Measurements from ENCODE around the gene OLFML2A. TPM values are rescaled to one million over a fixed set of nuclear protein-coding genes. Genes with fewer than 3 reads are reported as not detected.
A peak's percentile ranks its signal among the peaks of the same experiment; 100 is the strongest.
"Not testable (repeated sequence)": the region's sequence is repeated elsewhere in the genome, so short reads cannot be mapped to it uniquely, and the experiment has no call there.

OLFML2A gene
- polyA plus RNA-seq, 6 donors from 2014 or later, result 0.09 to 0.39 (median 0.16) TPM; not detected in 1

DNA sequence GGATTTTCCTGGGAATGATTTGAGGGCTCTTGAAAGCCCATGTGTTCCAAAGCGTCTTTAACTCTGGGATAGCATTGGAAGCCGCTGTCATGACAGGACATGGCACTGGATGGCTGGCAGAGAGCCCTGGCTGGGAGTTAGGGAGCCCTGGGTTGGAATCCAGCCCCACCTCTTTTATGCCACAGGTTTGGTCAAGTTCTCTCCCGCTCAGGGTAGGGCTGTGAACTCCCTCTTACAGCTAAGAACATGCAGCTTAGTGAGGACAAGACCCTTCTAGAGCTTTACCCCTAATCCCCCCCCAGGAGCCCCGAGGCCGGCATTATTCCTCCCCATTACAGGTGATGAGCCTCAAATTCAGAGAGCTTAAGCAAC, 37.2 kb downstream of the OLFML2A start:
- Mint-ChIP-seq H3K27ac (peak overlapping the region in 1 of 6 donors; percentile 38), H3K9me3 (no peaks in the 10 kb centered on the region), H3K4me3 (no peak overlapping the region), H3K4me1 (no peaks in the 10 kb centered on the region), H3K27me3 (peaks cover 0 to 10% (median 0%) of the 10 kb centered on the region in 3 donors), H3K36me3 (peaks cover 0 to 6% of the 10 kb centered on the region in 2 donors)
- ATAC-seq (ENCODE audit: low read depth in 2 of 2), result no peak
- DNase-seq, result no peak

DNA sequence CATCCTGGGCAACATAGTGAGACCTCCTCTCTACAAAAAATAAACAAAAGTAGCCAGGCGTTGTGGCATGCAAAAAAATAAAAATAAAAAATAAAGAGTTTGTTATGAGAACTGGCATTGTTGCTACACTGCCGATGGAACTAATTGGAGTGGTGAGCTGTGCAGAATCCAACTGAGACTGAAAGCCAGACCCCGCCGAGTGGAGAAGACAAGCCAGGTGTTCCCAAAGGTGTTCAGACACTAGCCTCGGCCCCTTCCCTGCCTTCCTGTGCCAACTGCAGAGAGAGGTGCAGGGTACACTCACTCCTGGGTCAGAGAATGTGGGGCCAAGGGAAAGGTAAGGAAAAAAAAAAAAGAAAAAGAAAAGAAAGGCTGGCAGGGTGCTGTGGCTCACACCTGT, 38.7 kb downstream of the OLFML2A start:
- no peak overlapping the region for H3K4me3 Mint-ChIP-seq
- DNase-seq (no peak), ATAC-seq (ENCODE audit: low read depth in 2 of 2) (no peak)
- peaks cover 0 to 18% (median 0%) of the 10 kb centered on the region in 3 donors for H3K27me3 Mint-ChIP-seq
- H3K9me3 Mint-ChIP-seq, result no peaks in the 10 kb centered on the region
- peaks cover 0 to 5% of the 10 kb centered on the region in 2 donors for H3K36me3 Mint-ChIP-seq
- peak overlapping the region in 1 of 6 donors; percentile 80 for H3K27ac Mint-ChIP-seq
- no peaks in the 10 kb centered on the region for H3K4me1 Mint-ChIP-seq

DNA sequence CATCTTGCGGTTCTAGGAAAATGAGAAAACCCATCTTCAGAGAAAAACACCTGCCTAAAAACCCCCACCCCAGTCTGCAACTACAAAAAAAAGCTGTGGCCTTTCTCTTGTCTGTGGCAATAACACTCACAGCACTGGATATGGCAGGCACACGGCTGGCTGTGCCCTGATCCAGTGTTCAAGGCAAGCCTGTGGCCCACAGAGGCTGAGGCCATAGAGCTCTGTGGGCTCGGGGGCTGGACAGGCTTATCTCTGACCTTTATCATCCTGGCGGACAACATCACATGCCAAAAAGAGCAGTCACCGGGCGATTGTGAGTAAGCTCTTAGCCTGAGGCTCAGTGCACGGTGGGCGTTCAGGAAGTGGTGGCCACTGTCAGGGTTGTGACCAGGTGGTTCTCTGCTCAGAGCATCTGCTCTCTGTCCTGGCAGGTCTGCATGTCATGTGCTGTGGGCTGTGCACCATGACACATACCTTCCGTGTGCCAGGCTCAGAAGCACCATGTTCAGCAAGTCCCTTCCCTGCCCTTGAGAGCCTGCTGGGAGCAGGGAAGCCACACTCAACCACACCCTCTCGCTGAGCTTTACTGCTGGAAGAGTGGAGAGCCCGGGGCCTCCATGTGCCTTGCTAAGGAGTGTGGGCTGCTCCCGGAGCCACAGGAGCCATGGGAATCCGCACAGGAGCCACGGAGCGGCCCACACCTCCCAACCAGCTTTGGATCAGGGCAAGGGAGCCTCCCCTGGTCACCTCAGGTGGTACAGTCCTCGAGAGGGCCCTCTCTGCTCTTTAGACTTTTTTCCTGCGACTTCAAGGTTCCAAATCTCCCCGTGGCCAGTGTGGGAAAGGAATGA, 41.7 kb downstream of the OLFML2A start:
- H3K9me3 Mint-ChIP-seq, result no peaks in the 10 kb centered on the region
- no peaks in the 10 kb centered on the region for H3K4me1 Mint-ChIP-seq
- H3K36me3 Mint-ChIP-seq, result no peaks in the 10 kb centered on the region
- ATAC-seq (ENCODE audit: low read depth in 2 of 2), result no peak
- H3K27ac Mint-ChIP-seq, result no peak overlapping the region
- no peak overlapping the region for H3K4me3 Mint-ChIP-seq
- no peak for DNase-seq
- peaks cover 0 to 23% (median 0%) of the 10 kb centered on the region in 3 donors for H3K27me3 Mint-ChIP-seq

DNA sequence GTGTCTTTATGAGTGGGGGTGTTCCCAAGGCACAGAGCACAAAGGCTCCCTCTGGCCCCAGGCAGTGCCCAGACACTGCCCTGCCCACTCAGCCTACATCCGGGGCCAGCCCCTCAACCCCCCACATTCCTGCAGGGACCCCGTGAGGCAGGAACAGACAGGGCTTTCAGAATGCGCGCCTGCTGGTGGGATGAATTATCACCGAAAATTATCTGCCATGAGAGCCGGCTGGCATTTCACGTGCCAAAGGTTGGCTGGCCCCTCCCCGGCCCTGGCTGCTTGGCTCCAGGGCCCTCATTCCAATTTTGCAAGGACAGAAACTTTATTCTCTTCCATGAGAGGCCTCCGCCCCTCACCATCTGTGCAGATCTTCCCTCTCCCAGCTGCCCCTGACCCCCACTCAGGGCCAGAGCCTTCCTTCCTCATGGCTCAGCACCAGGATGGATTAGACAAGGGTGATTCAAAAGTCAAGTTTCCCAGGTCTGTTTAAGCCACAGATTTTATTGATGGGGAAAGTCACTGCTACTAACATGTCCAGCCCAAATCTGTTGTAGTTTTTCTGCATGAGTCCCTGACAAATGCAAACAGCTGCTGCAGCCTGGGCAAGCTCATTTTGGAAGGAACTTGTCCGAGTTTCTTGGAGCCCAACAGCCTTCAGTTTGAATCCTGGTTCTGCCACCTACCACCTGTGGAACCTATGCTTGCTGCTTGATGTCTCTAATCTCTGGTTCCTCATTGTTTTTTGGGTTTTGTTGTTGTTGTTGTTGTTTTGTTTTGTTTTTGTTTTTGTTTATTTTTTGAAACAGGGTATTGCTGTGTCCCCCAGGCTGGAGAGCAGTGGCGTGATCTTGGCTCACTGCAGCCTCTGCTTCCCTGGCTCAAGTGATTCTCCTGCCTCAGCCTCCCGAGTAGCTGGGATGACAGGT, 44.0 kb downstream of the OLFML2A start:
- no peak for DNase-seq
- H3K4me3 Mint-ChIP-seq, result no peak overlapping the region
- no peak for ATAC-seq (ENCODE audit: low read depth in 2 of 2)
- H3K27me3 Mint-ChIP-seq, result peaks cover 0 to 23% (median 0%) of the 10 kb centered on the region in 3 donors
- no peaks in the 10 kb centered on the region for H3K4me1 Mint-ChIP-seq
- H3K36me3 Mint-ChIP-seq, result no peaks in the 10 kb centered on the region
- no peaks in the 10 kb centered on the region for H3K9me3 Mint-ChIP-seq
- H3K27ac Mint-ChIP-seq, result peak overlapping the region in 1 of 6 donors; percentile 70

- H3K4me1 Mint-ChIP-seq, result peaks cover 4 to 8% (median 5%) of the 10 kb centered on the region in 3 donors
- peaks cover 0 to 5% (median 0%) of the 10 kb centered on the region in 3 donors for H3K27me3 Mint-ChIP-seq
- no peaks in the 10 kb centered on the region for H3K9me3 Mint-ChIP-seq
- DNase-seq (no peak), ATAC-seq (ENCODE audit: low read depth in 2 of 2) (no peak)
- H3K27ac Mint-ChIP-seq, result peak overlapping the region in 1 of 6 donors; percentile 80
- no peaks in the 10 kb centered on the region for H3K36me3 Mint-ChIP-seq
- H3K4me3 Mint-ChIP-seq, result no peak overlapping the region
These were observed 51.8 kb downstream of the OLFML2A start for GRCh38 chr9:124828489-124829333.

DNA sequence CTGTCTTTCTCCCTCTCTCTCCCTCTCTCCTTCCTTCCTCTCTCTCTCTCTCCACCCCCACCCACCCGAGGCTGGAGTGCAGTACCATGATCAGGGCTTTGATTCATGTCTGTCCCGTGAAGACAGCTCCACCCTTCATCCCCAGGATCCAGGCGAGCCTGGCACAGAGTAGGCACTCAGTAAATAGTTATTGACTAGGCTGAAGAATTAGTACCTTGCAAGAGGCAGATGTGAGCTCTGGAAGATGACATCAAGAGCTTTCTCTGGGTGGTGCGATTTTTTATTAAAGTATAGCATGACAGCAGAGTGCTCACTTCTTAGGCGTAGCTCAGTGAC, 52.4 kb downstream of the OLFML2A start:
- Mint-ChIP-seq H3K27ac (no peak overlapping the region), H3K36me3 (no peaks in the 10 kb centered on the region), H3K27me3 (peaks cover 0 to 5% (median 3%) of the 10 kb centered on the region in 3 donors), H3K4me3 (no peak overlapping the region), H3K9me3 (no peaks in the 10 kb centered on the region), H3K4me1 (peaks cover 4 to 8% (median 5%) of the 10 kb centered on the region in 3 donors)
- ATAC-seq (ENCODE audit: low read depth in 2 of 2), result no peak
- DNase-seq, result no peak

DNA sequence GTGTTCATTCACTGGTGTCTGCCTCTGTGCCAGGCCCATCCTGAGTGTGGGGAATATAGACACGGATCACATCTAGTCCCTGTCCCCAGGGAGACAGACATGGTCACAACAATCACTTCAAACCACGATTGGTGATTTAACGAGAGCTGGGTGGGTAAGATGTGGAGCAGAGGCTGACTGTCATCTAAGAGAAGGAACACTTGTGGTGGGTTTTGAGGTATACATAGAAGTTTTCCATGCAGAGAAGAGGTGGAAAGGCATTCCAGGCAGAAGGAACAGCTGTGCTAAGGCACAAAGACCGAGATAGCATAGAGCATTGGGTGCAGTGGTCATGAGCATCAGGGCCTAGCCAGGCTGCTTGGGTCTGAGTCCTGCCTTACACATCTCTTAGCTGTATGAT, 53.7 kb downstream of the OLFML2A start:
- H3K36me3 Mint-ChIP-seq, result no peaks in the 10 kb centered on the region
- H3K4me1 Mint-ChIP-seq, result peaks cover 4 to 8% (median 5%) of the 10 kb centered on the region in 3 donors
- no peaks in the 10 kb centered on the region for H3K9me3 Mint-ChIP-seq
- H3K4me3 Mint-ChIP-seq, result no peak overlapping the region
- H3K27ac Mint-ChIP-seq, result peak overlapping the region in 3 of 6 donors; percentile 47 to 72 (median 53)
- H3K27me3 Mint-ChIP-seq, result peaks cover 3 to 9% (median 6%) of the 10 kb centered on the region in 3 donors
- ATAC-seq (ENCODE audit: low read depth in 2 of 2), result no peak
- no peak for DNase-seq

DNA sequence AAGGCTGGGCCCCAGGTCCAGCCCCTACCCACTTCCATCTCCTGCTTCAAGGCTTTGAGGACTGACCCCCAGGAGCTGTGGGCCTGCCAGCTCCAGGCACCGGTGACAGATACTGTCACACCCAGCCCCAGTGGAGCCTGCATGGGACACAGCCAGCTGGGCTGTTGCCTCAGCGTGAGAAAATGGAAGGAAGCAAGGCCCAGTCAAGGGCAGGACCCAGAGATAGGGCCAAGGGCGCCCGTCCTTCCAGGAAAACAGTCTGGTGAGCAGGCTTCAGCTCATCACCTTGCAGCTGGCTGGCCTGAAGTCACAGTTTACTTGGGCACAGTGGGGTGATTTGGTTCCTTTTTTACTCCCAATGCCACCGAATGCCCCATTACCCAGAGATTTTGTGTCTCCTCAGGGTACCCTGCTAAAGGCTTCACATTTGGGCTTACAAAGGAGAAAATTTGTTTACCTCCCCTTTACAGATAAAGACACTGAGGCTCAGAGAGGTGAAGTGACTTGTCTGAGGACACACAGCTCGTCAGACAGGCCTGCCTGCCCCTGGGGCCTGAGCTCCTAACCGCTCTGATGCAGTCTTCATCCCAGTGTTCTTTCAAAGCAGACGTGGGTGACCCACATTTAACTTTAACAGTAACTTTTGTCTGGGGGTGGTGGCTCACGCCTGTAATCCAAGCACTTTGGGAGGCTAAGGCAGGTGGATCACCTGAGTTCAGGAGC, 54.9 kb downstream of the OLFML2A start:
- H3K4me3 Mint-ChIP-seq, result no peak overlapping the region
- DNase-seq (no peak), ATAC-seq (ENCODE audit: low read depth in 2 of 2) (no peak)
- peaks cover 6 to 12% (median 6%) of the 10 kb centered on the region in 3 donors for H3K27me3 Mint-ChIP-seq
- no peak overlapping the region for H3K27ac Mint-ChIP-seq
- H3K9me3 Mint-ChIP-seq, result no peaks in the 10 kb centered on the region
- H3K4me1 Mint-ChIP-seq, result peaks cover 4 to 8% (median 5%) of the 10 kb centered on the region in 3 donors
- H3K36me3 Mint-ChIP-seq, result no peaks in the 10 kb centered on the region

- peaks cover 0 to 3% (median 0%) of the 10 kb centered on the region in 3 donors for H3K4me1 Mint-ChIP-seq
- no peak for DNase-seq
- peaks cover 18 to 20% (median 19%) of the 10 kb centered on the region in 3 donors for H3K27me3 Mint-ChIP-seq
- H3K27ac Mint-ChIP-seq, result peak overlapping the region in 1 of 6 donors; percentile 37
- peak overlapping the region in 1 of 8 donors; percentile 72 for H3K4me3 Mint-ChIP-seq
- no peak for ATAC-seq (ENCODE audit: low read depth in 2 of 2)
- H3K9me3 Mint-ChIP-seq, result no peaks in the 10 kb centered on the region
- no peaks in the 10 kb centered on the region for H3K36me3 Mint-ChIP-seq
These were observed 57.7 kb downstream of the OLFML2A start for GRCh38 chr9:124834591-124834990.

DNA sequence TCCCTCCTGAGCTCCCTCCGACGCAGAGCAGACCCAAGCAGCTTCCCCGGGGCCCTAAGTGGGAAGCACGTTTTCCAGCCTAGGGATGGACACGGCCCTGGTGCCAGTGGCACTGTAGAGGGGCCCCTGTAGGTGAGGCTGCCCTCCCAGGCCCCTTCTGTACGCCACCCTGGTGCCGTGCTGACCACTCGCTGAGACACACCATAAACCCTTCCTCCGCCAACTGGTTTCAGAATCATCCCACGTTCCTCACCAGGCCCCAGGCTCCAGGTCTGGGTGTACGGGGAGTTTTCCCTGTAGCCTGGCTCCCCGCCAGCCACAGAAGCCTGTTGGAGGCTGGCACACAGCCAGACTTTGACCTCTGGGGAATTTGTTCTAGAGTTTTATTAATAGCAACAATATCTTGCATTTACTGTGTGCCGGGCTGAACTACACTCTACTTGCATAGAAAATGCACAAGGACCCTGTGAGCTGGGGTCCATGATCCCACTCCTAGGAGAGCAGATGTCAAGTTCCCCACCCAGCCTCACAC, 58.2 kb downstream of the OLFML2A start:
- no peak for ATAC-seq (ENCODE audit: low read depth in 2 of 2)
- H3K27me3 Mint-ChIP-seq, result peaks cover 18 to 20% (median 19%) of the 10 kb centered on the region in 3 donors
- H3K4me3 Mint-ChIP-seq, result no peak overlapping the region
- H3K36me3 Mint-ChIP-seq, result no peaks in the 10 kb centered on the region
- no peaks in the 10 kb centered on the region for H3K9me3 Mint-ChIP-seq
- DNase-seq, result no peak
- peaks cover 0 to 3% (median 0%) of the 10 kb centered on the region in 3 donors for H3K4me1 Mint-ChIP-seq
- peak overlapping the region in 1 of 6 donors; percentile 21 for H3K27ac Mint-ChIP-seq

DNA sequence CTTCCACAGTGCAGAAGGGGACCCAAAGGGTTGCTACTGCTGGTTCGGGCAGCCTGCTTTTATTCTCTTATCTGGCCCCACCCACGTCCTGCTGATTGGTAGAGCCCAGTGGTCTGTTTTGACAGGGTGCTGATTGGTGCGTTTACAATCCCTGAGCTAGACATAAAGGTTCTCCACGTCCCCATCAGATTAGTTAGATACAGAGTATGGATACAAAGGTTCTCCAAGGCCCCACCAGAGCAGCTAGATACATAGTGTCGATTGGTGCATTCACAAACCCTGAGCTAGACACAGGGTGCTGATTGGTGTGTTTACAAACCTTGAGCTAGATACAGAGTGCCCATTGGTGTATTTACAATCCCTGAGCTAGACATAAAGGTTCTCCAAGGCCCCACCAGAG, 61.2 kb downstream of the OLFML2A start:
- not testable (repeated sequence) for ATAC-seq (ENCODE audit: low read depth in 2 of 2); H3K9me3 Mint-ChIP-seq; H3K36me3 Mint-ChIP-seq; H3K27ac Mint-ChIP-seq; H3K4me1 Mint-ChIP-seq; DNase-seq
- H3K27me3 Mint-ChIP-seq, result peaks cover 15 to 19% (median 18%) of the 10 kb centered on the region in 3 donors
- peak overlapping the region in 1 of 8 donors; percentile 43 for H3K4me3 Mint-ChIP-seq

GRCh38 chr9:124838567-124839275, 61.8 kb downstream of the OLFML2A start:
- DNase-seq; H3K36me3 Mint-ChIP-seq; H3K27ac Mint-ChIP-seq; H3K9me3 Mint-ChIP-seq; H3K4me1 Mint-ChIP-seq; ATAC-seq (ENCODE audit: low read depth in 2 of 2): not testable (repeated sequence)
- Mint-ChIP-seq H3K4me3 (peak overlapping the region in 1 of 8 donors; percentile 43), H3K27me3 (peaks cover 15 to 19% (median 18%) of the 10 kb centered on the region in 3 donors)
